Right lobe of liver (tissue), 6 donors: Measurements from ENCODE around the gene BACH2. TPM values are rescaled to one million over a fixed set of nuclear protein-coding genes. Genes with fewer than 3 reads are reported as not detected.

Experiments used
- ATAC-seq, 4 donors: fragments of 200-7000 bp; cut with Tn5 transposase; one replicate each; pipeline ENCODE4 v1.9.1; 2020; ENCODE audit warnings: mild to moderate bottlenecking in 4 of 4, moderate library complexity in 4 of 4
- DNase-seq, 3 donors: peaks; one replicate each; pipeline ENCODE4 v3.0.0-alpha.2; 2020
- H3K27ac ChIP-seq, 3 donors: fragments of 200-600 bp; one replicate each; pipeline ENCODE4 v1.8.0; 2022
- H3K27me3 ChIP-seq, 2 donors: fragments of 200-600 bp; one replicate each; pipeline ENCODE4 v1.8.0; 2022
- H3K36me3 ChIP-seq, 4 donors: fragments of 200-600 bp; sonication (generic) in 1 of 4; one replicate each; pipeline versions ENCODE4 v1.5.1 to v1.8.0; 2017 to 2022; ENCODE audit warnings: control low read depth in 1 of 4
- H3K4me1 ChIP-seq, 4 donors: fragments of 200-600 bp; sonication (generic) in 1 of 4; one replicate each; pipeline versions ENCODE4 v1.5.1 to v1.8.0; 2017 to 2022; ENCODE audit warnings: control low read depth in 1 of 4
- H3K4me3 ChIP-seq, 3 donors: fragments of 200-600 bp; one replicate each; pipeline ENCODE4 v1.8.0; 2022
- H3K9me3 ChIP-seq, 4 donors: fragments of 200-600 bp; sonication (generic) in 1 of 4; one replicate each; pipeline versions ENCODE4 v1.5.1 to v1.8.0; 2017 to 2022; ENCODE audit warnings: control low read depth in 1 of 4
- CTCF ChIP-seq, 4 donors: fragments of 200-600 bp in 3 of 4; fragments of 450-650 bp in 1 of 4; IDR thresholded peaks; one replicate each; pipeline versions ENCODE4 v1.5.1 to v1.8.0; 2016 to 2022; ENCODE audit warnings: antibody characterized with exemption in 4 of 4, mild to moderate bottlenecking in 2 of 4
- POLR2A ChIP-seq: fragments of 450-650 bp; IDR thresholded peaks from one replicate; pipeline ENCODE4 v1.6.1; 2017; ENCODE audit warnings: antibody characterized with exemption, mild to moderate bottlenecking
- WGBS: methylation state at CpG from one replicate; pipeline ENCODE4 v1.1.6; 2018; ENCODE audit warnings: low coverage, low lambda C conversion rate; ENCODE audit not compliant: insufficient coverage; ENCODE audit errors: missing lambda C conversion rate; 5-methylcytosine and 5-hydroxymethylcytosine counted together
- intact Hi-C, 2 donors: fragments of 100-400 bp; cut with DNase I; formaldehyde crosslinking; loops; one replicate each; pipeline versions ENCODE4 v1.11.2 to v1.14.1; 2022
- total RNA-seq, 6 experiments: library from RNA; depleted of rRNA in 2 of 6; stranded (reverse); fragments of >200 nt in 2 of 6; fragmentation: NEBNext Ultra II Directional in 3 of 6; extraction: Animal tissue kit (Norgen Biotek cat#: 25700) in 3 of 6; gene quantifications; one replicate each; pipeline versions ENCODE4 v1.1.0 to v1.2.4, GENCODE V29; 2016 to 2023
- donor health status: DM: no; HTN: yes; CAD: no.
- donor health status: DM: no; HTN: no; CAD: no.
- donor health status: DM: no; HTN: no; CAD: no.
- donor health status: DM: no; HTN: yes; CAD: no.
- donor health status: DM: no; HTN: yes; CAD: no.

The BACH2 gene
- total RNA-seq, 6 experiments from 2014 or later = 2.6 to 12.6 (median 3.1) TPM

GRCh38 chr6:89978749-89979145, 317.9 kb downstream of the BACH2 start:
- H3K27ac ChIP-seq = no peak overlapping the region

DNA sequence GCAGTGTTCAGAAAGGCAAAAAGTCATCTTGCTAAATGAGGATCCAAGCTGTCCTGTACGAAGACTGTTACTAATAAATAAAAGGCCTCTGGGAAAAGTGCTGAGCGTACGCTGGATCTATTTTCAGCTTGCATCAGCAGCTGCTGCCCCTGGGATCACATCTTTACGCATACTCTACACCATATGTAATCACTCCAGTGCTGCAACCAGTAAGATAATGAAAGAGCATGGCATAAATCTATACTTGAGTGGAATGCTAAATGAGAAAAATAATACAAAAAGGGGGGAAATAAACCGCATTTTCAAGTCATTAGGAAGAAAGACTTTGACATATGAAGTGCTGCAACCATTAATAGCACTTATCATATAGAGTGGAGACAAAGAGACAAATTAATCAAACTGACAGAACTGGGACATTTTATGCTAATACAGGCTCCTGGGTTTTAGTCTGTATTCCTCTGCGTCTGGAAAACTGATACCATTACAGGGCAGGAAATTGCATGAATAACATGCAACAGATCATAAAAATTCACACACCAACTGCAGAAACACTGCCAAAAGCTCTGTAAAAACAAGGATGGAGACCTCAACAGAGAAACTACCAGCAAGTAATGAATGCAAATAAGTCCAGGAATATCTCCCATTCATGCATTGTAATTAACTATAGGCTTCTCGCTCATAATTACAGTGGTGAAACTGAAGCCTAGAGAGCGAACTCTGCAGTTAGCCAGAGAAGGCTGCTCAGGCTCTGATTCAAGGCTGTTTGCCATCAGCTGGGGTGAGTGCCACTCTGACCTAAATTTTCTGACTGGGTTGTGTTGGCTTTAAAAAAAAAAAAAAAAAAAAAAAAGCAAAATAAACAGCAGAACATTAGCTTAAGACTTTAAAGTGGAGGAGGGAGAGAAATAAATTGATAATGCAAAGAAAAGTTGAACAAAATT, 318.6 kb downstream of the BACH2 start:
- TF ChIP-seq CTCF (IDR thresholded peaks at IDR 0.05) (no peak), POLR2A (no peak)
- Histone ChIP-seq H3K27me3 (no peaks in the 10 kb centered on the region), H3K9me3 (no peaks in the 10 kb centered on the region), H3K27ac (no peak overlapping the region), H3K4me1 (no peaks in the 10 kb centered on the region), H3K4me3 (no peak overlapping the region), H3K36me3 (no peaks in the 10 kb centered on the region)
- DNase-seq = no peak
- WGBS = 75% methylated on average over 8 of the region's 8 CpGs
- ATAC-seq = peak in 1 of 4 donors; percentile 31
- intact Hi-C loops = loop anchor here in 1 of 2 donors (10.0 kb wide), 1 partner anchor 417 kb away; no protein-coding TSS in a partner anchor

More at GRCh38 chr6:89978749-89979145, 317.9 kb downstream of the BACH2 start:
- WGBS = 83% methylated on average over 5 of the region's 5 CpGs
- Histone ChIP-seq H3K9me3 (no peaks in the 10 kb centered on the region), H3K4me3 (no peak overlapping the region), H3K36me3 (no peaks in the 10 kb centered on the region), H3K27me3 (no peaks in the 10 kb centered on the region), H3K4me1 (no peaks in the 10 kb centered on the region)
- intact Hi-C loops = loop anchor here in 1 of 2 donors (10.0 kb wide), 1 partner anchor 416 kb away; no protein-coding TSS in a partner anchor
- no peak for DNase-seq
- ATAC-seq = no peak
- TF ChIP-seq POLR2A = no peak
- TF ChIP-seq CTCF (IDR thresholded peaks at IDR 0.05) = no peak

DNA sequence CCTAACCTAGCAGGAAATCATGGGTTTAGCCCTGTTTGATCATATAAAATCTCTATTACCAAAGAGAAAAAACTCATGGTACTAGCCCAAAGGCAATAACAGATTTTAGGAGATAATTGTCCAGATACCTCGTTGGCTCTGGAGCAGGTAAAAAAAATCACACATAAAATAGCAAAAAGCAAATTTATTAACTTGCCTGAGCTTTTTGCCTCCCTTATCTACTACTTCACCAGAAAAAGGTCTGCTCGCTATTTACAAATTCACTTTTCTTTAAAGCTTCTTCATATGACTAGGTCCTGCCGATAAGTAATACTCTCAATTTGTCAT, 320.0 kb downstream of the BACH2 start:
- Histone ChIP-seq H3K36me3 (no peaks in the 10 kb centered on the region), H3K27me3 (no peaks in the 10 kb centered on the region), H3K27ac (no peak overlapping the region), H3K4me1 (no peaks in the 10 kb centered on the region), H3K9me3 (no peaks in the 10 kb centered on the region), H3K4me3 (no peak overlapping the region)
- WGBS = 90% methylated on average over 3 of the region's 3 CpGs
- no peak for TF ChIP-seq CTCF (IDR thresholded peaks at IDR 0.05)
- TF ChIP-seq POLR2A = no peak
- intact Hi-C loops = loop anchor here in 1 of 2 donors (10.0 kb wide), 1 partner anchor 418 kb away; no protein-coding TSS in a partner anchor
- ATAC-seq (no peak), DNase-seq (no peak)

- WGBS = 86% methylated on average over 10 of the region's 12 CpGs
- H3K9me3 ChIP-seq = no peaks in the 10 kb centered on the region
- H3K27ac ChIP-seq = no peak overlapping the region
- no peak for ATAC-seq
- no peaks in the 10 kb centered on the region for H3K36me3 ChIP-seq
- TF ChIP-seq POLR2A = no peak
- no peak for TF ChIP-seq CTCF (IDR thresholded peaks at IDR 0.05)
- H3K27me3 ChIP-seq = no peaks in the 10 kb centered on the region
- H3K4me1 ChIP-seq = no peaks in the 10 kb centered on the region
- no peak overlapping the region for H3K4me3 ChIP-seq
- intact Hi-C loops = loop anchor here in 1 of 2 donors (10.0 kb wide), 1 partner anchor 419 kb away; no protein-coding TSS in a partner anchor
- DNase-seq = no peak
Observed at GRCh38 chr6:89975991-89976693, 320.5 kb downstream of the BACH2 start.
